Neural crest cell (in vitro differentiated cells): ENCODE measurements around the gene LMX1B. TPM values are rescaled to one million over a fixed set of nuclear protein-coding genes. Genes with fewer than 3 reads are reported as not detected.

ENCODE experiments used
- DNase-seq: peaks from one replicate; pipeline ENCODE4 v3.0.0; 2021; ENCODE audit warnings: low read depth, mixed read lengths, low spot score
- H3K27ac Mint-ChIP-seq: one replicate; pipeline ENCODE4 v1.8.0; 2021; ENCODE audit warnings: mild to moderate bottlenecking, mixed read lengths; ENCODE audit not compliant: unreplicated experiment
- H3K27me3 Mint-ChIP-seq: 2 replicates; pipeline ENCODE4 v1.8.0; 2021; ENCODE audit warnings: low read depth, mild to moderate bottlenecking, mixed read lengths
- H3K36me3 Mint-ChIP-seq: 2 replicates; pipeline ENCODE4 v1.8.0; 2021; ENCODE audit warnings: low read depth, mild to moderate bottlenecking, mixed read lengths
- H3K4me1 Mint-ChIP-seq: 2 replicates; pipeline ENCODE4 v1.8.0; 2021; ENCODE audit warnings: mixed read lengths
- H3K4me3 Mint-ChIP-seq: one replicate; pipeline ENCODE4 v1.8.0; 2021; ENCODE audit warnings: mild to moderate bottlenecking, mixed read lengths
- H3K9me3 Mint-ChIP-seq: 2 replicates; pipeline ENCODE4 v1.8.0; 2021; ENCODE audit warnings: mixed read lengths
- total RNA-seq: library from RNA; stranded (reverse); gene quantifications from 2 replicates; pipeline ENCODE4 v1.2.1, GENCODE V29; 2021
- TF ChIP-seq, protein P1 (sequence below): fragments of 200-600 bp; sonication (generic); conservative IDR thresholded peaks from 2 replicates; pipeline ENCODE4 v1.5.0; 2021; ENCODE audit warnings: antibody characterized with exemption, mild to moderate bottlenecking

Gene LMX1B
- total RNA-seq, 1 donor from 2014 or later, result 10.5 TPM

DNA sequence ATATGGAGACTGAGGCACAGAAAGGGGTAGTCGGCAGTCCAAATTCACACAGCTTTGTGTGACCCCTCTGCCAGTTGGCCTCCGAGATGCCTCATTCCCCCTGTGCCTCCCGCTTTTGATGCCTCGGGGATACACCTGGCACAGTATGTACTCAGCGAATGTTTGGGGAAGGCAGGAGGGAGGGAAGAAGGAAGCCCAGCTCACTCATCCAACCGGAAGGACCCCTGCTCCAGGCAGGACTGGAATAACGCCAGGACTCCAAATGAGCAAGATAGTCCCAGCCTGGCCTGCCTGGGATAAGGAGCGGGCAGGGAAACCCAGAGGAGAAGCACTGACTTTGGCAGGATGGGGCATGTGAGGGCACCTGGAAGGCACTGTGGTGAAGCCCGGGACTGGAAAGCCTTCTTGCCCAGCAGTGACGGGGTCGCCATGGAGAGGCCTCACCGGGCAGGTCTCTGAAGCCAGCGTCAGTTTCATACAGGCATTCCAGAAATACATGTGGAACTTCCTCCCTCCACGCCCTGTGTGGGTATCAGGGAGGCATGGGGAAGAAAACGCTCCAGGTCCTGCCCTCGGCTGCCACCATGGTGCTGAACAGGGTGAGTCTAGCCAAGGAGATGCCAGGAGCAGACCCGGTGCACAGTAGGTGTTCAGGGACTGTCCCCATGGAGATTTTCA lies 20.3 kb downstream of the LMX1B start:
- Mint-ChIP-seq H3K27ac (no peak overlapping the region), H3K27me3 (peaks cover 86% of the 10 kb centered on the region), H3K4me3 (no peak overlapping the region), H3K9me3 (no peaks in the 10 kb centered on the region), H3K4me1 (peaks cover 15% of the 10 kb centered on the region), H3K36me3 (no peaks in the 10 kb centered on the region)
- DNase-seq, result no peak
- TF ChIP-seq, protein P1, sequence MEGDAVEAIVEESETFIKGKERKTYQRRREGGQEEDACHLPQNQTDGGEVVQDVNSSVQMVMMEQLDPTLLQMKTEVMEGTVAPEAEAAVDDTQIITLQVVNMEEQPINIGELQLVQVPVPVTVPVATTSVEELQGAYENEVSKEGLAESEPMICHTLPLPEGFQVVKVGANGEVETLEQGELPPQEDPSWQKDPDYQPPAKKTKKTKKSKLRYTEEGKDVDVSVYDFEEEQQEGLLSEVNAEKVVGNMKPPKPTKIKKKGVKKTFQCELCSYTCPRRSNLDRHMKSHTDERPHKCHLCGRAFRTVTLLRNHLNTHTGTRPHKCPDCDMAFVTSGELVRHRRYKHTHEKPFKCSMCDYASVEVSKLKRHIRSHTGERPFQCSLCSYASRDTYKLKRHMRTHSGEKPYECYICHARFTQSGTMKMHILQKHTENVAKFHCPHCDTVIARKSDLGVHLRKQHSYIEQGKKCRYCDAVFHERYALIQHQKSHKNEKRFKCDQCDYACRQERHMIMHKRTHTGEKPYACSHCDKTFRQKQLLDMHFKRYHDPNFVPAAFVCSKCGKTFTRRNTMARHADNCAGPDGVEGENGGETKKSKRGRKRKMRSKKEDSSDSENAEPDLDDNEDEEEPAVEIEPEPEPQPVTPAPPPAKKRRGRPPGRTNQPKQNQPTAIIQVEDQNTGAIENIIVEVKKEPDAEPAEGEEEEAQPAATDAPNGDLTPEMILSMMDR, result no peak

DNA sequence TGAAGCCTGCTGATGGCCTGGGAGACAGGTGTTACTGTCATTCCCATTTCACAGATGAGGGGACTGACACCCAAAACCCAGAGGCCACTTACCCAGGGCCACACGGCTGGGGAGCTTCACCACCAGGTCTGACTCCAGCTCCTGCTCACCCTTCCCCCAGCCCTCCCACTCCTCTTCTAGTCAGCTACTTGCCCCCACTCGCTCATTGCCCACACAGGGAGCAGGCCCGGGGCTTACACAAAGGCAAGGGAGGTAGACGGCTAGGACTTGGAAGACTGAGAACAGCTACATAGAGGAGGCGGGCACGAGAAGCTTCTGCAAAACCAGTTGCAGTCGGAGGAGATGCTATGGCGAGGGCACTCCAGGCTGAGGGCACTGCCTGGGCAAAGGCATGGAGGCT lies 21.3 kb downstream of the LMX1B start:
- Mint-ChIP-seq H3K9me3 (no peaks in the 10 kb centered on the region), H3K36me3 (no peaks in the 10 kb centered on the region), H3K27me3 (peaks cover 86% of the 10 kb centered on the region), H3K4me3 (no peak overlapping the region), H3K4me1 (peaks cover 15% of the 10 kb centered on the region), H3K27ac (no peak overlapping the region)
- TF ChIP-seq, protein P1, result no peak
- no peak for DNase-seq

DNA sequence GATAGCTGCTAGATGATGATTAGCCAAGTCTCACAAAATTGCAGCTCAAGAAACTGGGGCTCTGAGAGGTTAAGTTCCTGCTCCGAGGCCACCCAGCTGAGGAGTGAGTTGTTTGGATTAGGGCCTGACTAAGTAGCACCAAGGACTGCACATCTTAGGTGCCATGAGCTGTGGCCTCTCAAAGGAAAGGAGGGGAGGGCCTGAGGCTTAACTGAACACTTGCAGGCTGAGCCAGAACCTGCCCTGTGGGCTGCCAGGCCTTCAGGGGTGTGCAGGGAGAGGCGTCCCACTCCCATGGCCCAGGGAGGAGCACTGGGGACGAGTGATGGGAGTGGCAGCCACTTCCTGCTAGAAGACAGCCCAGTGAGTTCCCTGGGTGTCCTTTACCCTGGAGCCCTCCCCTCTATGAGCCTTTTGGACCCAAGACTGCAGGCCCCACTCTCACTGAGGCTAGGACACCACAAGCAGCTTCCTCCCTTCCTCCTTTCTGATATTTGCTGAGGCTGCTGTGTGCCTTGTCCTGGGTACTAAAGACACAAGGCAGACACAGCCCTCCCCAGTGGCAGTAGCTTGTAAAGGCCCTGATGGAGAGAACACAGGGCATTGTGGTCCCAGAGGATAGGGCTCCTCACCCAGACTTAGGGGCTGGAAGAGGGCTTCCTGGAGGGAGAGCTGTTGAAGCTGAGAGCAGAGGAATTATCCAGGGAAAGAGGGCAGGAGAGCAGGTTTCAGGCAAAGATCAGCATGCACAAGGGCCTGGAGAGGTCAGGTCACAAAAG lies 22.1 kb downstream of the LMX1B start:
- DNase-seq, result no peak
- TF ChIP-seq, protein P1, result no peak
- Mint-ChIP-seq H3K27me3 (peaks cover 86% of the 10 kb centered on the region), H3K9me3 (no peaks in the 10 kb centered on the region), H3K27ac (no peak overlapping the region), H3K4me3 (no peak overlapping the region), H3K36me3 (no peaks in the 10 kb centered on the region), H3K4me1 (peaks cover 15% of the 10 kb centered on the region)

DNA sequence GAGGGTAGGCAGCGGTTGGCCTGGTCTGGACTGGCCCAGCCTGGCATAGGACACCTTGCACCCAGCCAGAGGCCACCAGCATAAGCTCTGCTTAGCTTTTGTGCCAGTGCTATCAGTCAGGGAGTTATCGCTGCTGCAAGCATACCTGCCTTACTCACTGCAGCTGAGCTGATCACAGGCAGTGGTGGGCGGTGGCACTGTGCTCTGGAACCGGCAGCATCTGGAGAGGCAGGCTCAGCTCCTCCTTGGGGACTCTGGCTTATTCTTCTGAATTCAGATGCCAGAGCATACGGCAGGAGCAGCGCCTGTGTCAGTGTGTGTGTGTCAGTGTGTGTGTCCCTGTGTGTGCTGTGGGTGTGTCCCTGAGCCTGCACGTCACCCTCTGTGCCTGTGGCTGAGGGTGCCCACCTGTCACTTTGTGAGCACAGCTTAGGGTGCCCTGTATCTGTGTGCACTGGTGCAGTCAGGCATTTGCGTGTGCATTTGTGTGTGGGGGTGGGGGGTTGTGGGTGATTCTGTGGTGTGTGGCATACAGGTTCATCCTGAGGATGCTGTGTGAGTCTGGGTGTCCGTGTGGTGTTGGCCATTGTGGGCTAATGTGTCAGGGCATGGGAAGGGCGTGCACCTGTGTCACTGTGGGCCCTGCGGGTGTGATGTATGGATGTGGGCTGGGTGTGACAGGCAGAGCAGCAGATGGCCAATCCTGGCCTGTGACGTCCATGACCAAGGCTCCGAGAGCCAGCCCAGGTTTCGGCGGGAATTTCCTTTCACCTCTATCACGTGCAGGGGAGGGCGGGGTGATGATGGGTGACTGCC lies 23.5 kb downstream of the LMX1B start:
- no peak for DNase-seq
- Mint-ChIP-seq H3K27ac (no peak overlapping the region), H3K4me1 (peaks cover 15% of the 10 kb centered on the region), H3K9me3 (no peaks in the 10 kb centered on the region), H3K27me3 (peaks cover 85% of the 10 kb centered on the region), H3K36me3 (no peaks in the 10 kb centered on the region), H3K4me3 (no peak overlapping the region)
- TF ChIP-seq, protein P1, result no peak

DNA sequence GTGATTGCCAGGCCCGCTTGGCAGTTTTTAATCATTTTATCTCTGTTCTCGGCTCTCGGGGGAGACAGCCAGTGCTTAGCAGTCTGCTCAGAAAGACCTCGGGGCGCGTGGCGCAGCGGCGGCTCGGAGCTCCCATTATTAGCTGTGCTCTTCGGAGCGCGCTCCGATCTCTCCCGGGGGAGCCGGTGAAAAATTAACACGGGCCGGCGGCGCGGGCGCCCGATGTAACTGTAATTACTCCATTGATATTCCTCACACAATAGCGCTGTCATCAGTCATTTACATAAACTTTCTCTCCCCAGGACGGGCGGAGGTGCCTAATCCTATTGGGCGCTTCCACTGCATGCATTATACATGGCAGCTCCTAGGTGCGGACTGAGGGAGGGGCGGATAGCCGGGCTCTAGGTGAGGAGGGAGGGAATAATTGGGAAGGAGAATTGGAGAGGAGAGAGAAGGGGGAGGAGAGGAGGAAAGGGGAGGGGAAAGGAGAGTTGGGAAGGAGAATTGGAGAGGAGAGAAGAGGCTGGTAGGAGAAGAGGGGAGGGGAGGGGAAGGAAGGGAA lies 24.9 kb downstream of the LMX1B start:
- Mint-ChIP-seq H3K9me3 (no peaks in the 10 kb centered on the region), H3K4me3 (no peak overlapping the region), H3K27me3 (peaks cover 87% of the 10 kb centered on the region), H3K36me3 (no peaks in the 10 kb centered on the region), H3K4me1 (peaks cover 15% of the 10 kb centered on the region), H3K27ac (no peak overlapping the region)
- DNase-seq, result no peak
- TF ChIP-seq, protein P1, result no peak
